Parathyroid adenoma (tissue), 2 donors: ENCODE data around the gene SERTAD2.

Experiments used
- H2AFZ ChIP-seq: fragments of 300-600 bp; sonication (generic); one replicate; pipeline ENCODE4 v1.7.0; 2017; ENCODE audit warnings: antibody characterized with exemption, mild to moderate bottlenecking
- H3K27ac ChIP-seq: fragments of 300-600 bp; sonication (generic); one replicate; pipeline ENCODE4 v1.7.0; 2017
- H3K27me3 ChIP-seq: fragments of 300-600 bp; sonication (generic); one replicate; pipeline ENCODE4 v1.7.0; 2017; ENCODE audit warnings: low read length; ENCODE audit not compliant: control insufficient read depth, insufficient read depth
- H3K36me3 ChIP-seq: fragments of 300-600 bp; sonication (generic); one replicate; pipeline ENCODE4 v1.7.0; 2017; ENCODE audit warnings: low read length; ENCODE audit not compliant: control insufficient read depth, insufficient read depth
- H3K4me1 ChIP-seq: fragments of 300-600 bp; sonication (generic); one replicate; pipeline ENCODE4 v1.7.0; 2017; ENCODE audit warnings: control low read depth
- H3K4me2 ChIP-seq: fragments of 300-600 bp; sonication (generic); one replicate; pipeline ENCODE4 v1.7.0; 2017; ENCODE audit warnings: low read length
- H3K4me3 ChIP-seq: fragments of 300-600 bp; sonication (generic); one replicate; pipeline ENCODE4 v1.7.0; 2017; ENCODE audit warnings: low read depth, low read length
- H3K79me2 ChIP-seq: fragments of 300-600 bp; sonication (generic); one replicate; pipeline ENCODE4 v1.7.0; 2017; ENCODE audit warnings: control low read depth
- H3K9ac ChIP-seq: fragments of 300-600 bp; sonication (generic); one replicate; pipeline ENCODE4 v1.7.0; 2017; ENCODE audit warnings: mild to moderate bottlenecking
- H3K9me3 ChIP-seq: fragments of 300-600 bp; sonication (generic); one replicate; pipeline ENCODE4 v1.7.0; 2017; ENCODE audit warnings: low read length; ENCODE audit not compliant: control insufficient read depth
- TF ChIP-seq, protein P1 (sequence below): fragments of 300-600 bp; sonication (generic); IDR thresholded peaks from one replicate; pipeline ENCODE4 v1.7.0; 2017; ENCODE audit warnings: antibody characterized with exemption, mild to moderate bottlenecking
- donor health status: primary hyperparathyroidism.

SERTAD2 gene

GRCh38 chr2:64605991-64606478 lies 47.7 kb downstream of the SERTAD2 start:
- Histone ChIP-seq H3K4me3 (no peak overlapping the region), H3K4me2 (no peak overlapping the region), H3K79me2 (no peaks in the 10 kb centered on the region), H3K9ac (no peak overlapping the region), H2AFZ (no peak overlapping the region), H3K27me3 (no peaks in the 10 kb centered on the region), H3K27ac (no peak overlapping the region), H3K36me3 (no peaks in the 10 kb centered on the region), H3K9me3 (no peaks in the 10 kb centered on the region), H3K4me1 (peaks cover 4% of the 10 kb centered on the region)
- TF ChIP-seq, protein P1, sequence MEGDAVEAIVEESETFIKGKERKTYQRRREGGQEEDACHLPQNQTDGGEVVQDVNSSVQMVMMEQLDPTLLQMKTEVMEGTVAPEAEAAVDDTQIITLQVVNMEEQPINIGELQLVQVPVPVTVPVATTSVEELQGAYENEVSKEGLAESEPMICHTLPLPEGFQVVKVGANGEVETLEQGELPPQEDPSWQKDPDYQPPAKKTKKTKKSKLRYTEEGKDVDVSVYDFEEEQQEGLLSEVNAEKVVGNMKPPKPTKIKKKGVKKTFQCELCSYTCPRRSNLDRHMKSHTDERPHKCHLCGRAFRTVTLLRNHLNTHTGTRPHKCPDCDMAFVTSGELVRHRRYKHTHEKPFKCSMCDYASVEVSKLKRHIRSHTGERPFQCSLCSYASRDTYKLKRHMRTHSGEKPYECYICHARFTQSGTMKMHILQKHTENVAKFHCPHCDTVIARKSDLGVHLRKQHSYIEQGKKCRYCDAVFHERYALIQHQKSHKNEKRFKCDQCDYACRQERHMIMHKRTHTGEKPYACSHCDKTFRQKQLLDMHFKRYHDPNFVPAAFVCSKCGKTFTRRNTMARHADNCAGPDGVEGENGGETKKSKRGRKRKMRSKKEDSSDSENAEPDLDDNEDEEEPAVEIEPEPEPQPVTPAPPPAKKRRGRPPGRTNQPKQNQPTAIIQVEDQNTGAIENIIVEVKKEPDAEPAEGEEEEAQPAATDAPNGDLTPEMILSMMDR, result no peak

DNA sequence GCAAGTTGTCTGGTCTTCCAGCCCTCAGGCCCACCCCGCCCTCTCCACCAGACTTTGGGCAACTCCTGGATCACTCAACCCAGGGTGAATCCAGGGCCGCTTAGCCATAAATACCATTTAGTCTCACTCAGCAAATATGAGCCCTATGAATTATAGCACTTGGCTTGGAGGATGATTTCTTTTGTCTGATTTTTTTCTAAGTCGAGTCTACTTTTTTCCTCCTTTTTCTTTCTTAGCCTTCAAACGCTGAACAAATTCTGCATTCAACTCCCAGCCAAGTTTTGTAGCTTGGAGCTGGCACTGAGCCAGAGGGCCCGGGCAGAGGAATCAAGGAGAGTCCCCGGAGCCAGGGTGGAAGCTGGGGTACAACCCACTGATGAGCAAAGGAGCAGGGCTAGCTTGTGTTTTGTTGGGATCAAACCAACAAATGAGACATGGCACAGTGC lies 48.7 kb downstream of the SERTAD2 start:
- no peaks in the 10 kb centered on the region for H3K27me3 ChIP-seq

GRCh38 chr2:64604155-64604554 lies 49.6 kb downstream of the SERTAD2 start:
- Histone ChIP-seq H2AFZ (no peak overlapping the region), H3K9me3 (no peaks in the 10 kb centered on the region), H3K27ac (no peak overlapping the region), H3K9ac (no peak overlapping the region), H3K36me3 (no peaks in the 10 kb centered on the region), H3K27me3 (no peaks in the 10 kb centered on the region), H3K4me1 (peaks cover 9% of the 10 kb centered on the region), H3K4me3 (no peak overlapping the region), H3K4me2 (no peak overlapping the region), H3K79me2 (no peaks in the 10 kb centered on the region)
- TF ChIP-seq, protein P1, result no peak

More for the DNA sequence above, 48.7 kb downstream of the SERTAD2 start:
- Histone ChIP-seq H3K4me3 (no peak overlapping the region), H3K4me1 (peaks cover 6% of the 10 kb centered on the region), H3K27ac (no peak overlapping the region), H3K36me3 (no peaks in the 10 kb centered on the region), H3K79me2 (no peaks in the 10 kb centered on the region), H3K9me3 (no peaks in the 10 kb centered on the region), H3K4me2 (no peak overlapping the region), H3K9ac (no peak overlapping the region), H2AFZ (no peak overlapping the region)
- TF ChIP-seq, protein P1, result no peak

DNA sequence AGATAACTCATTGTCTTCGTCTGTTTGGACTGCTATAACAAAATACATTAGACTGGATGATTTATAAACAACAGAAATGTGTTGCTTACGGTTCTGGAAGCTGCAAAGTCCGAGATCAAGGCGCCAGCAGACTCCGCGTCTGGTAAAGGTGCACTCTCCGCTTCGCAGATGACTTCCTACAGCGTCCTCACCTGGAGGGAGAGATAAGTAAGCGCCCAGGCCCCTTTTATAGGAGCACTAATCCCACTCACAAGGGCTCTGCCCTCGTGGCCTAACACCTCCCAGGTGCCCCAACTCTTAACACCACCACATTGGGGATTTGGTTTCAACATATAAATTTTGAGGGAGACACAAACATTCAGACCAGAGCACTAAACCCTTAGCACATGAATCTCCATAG lies 51.3 kb downstream of the SERTAD2 start:
- no peaks in the 10 kb centered on the region for H3K79me2 ChIP-seq
- H3K4me2 ChIP-seq, result no peak overlapping the region
- peaks cover 10% of the 10 kb centered on the region for H3K4me1 ChIP-seq
- no peak overlapping the region for H2AFZ ChIP-seq
- no peak overlapping the region for H3K4me3 ChIP-seq
- no peaks in the 10 kb centered on the region for H3K9me3 ChIP-seq
- H3K36me3 ChIP-seq, result no peaks in the 10 kb centered on the region
- TF ChIP-seq, protein P1, result no peak
- H3K9ac ChIP-seq, result no peak overlapping the region
- H3K27ac ChIP-seq, result no peak overlapping the region
- no peaks in the 10 kb centered on the region for H3K27me3 ChIP-seq

GRCh38 chr2:64601785-64602391 lies 51.8 kb downstream of the SERTAD2 start:
- Histone ChIP-seq H3K27ac (no peak overlapping the region), H3K4me1 (peaks cover 10% of the 10 kb centered on the region)
- TF ChIP-seq, protein P1, result no peak

More at GRCh38 chr2:64601785-64602391, 51.8 kb downstream of the SERTAD2 start:
- Histone ChIP-seq H3K9me3 (no peaks in the 10 kb centered on the region), H3K36me3 (no peaks in the 10 kb centered on the region), H3K4me2 (peak overlapping the region; percentile 16), H3K4me3 (peak overlapping the region; percentile 3), H3K9ac (no peak overlapping the region), H2AFZ (no peak overlapping the region), H3K27me3 (no peaks in the 10 kb centered on the region), H3K79me2 (no peaks in the 10 kb centered on the region)
